C4-2B (cell line): ENCODE measurements around the gene KRTAP5-6.

ENCODE experiments used
- CTCF ChIP-seq: fragments of 450-650 bp; conservative IDR thresholded peaks from 2 replicates; pipeline ENCODE4 v1.5.1; 2017; ENCODE audit warnings: mild to moderate bottlenecking
- ZFX ChIP-seq: fragments of 450-650 bp; IDR thresholded peaks from 2 replicates; pipeline ENCODE4 v1.6.1; 2017

- no peak for TF ChIP-seq CTCF
- no peak for TF ChIP-seq ZFX
Measured at GRCh38 chr11:1667906-1668305, 29.1 kb upstream of the KRTAP5-6 start.
